ENCODE results near the gene TMEM52B. TPM values are rescaled to one million over a fixed set of nuclear protein-coding genes. Genes with fewer than 3 reads are reported as not detected.
A peak's percentile ranks its signal among the peaks of the same experiment; 100 is the strongest.

TMEM52B gene
- total and polyA plus RNA-seq, 2 experiments from 2014 or later, result not detected

- TF ChIP-seq ETS1 (IDR thresholded peaks at IDR 0.05), result no peak
- TF ChIP-seq CREB1 (CRISPR knock-in tag; IDR thresholded peaks at IDR 0.05; ENCODE audit: low read depth), result no peak
- no peak for TF ChIP-seq ZNF331 (CRISPR knock-in tag; IDR thresholded peaks at IDR 0.05; ENCODE audit: low read depth)
- TF ChIP-seq NANOG (IDR thresholded peaks at IDR 0.05; ENCODE audit: borderline replicate concordance), result no peak
These were observed 48.8 kb upstream of the TMEM52B start, which contains the start of gene CLEC7A (continued) for GRCh38 chr12:10130042-10130441.

- Histone ChIP-seq H3K4me1 (ENCODE audit: insufficient read depth) (peaks cover 45% of the 10 kb centered on the region), H3F3A (replicated peaks; ENCODE audit: low read depth) (no peaks in the 10 kb centered on the region), H3K4me2 (peak overlapping the region; percentile 41; the same call in 1 of the 2 replicates), H2AFZ (no peak overlapping the region), H3K36me3 (ENCODE audit: insufficient read depth) (no peaks in the 10 kb centered on the region), H3K79me2 (replicated peaks; ENCODE audit: insufficient read depth) (no peaks in the 10 kb centered on the region), H3K9me2 (ENCODE audit: insufficient read depth) (no peaks in the 10 kb centered on the region), H3K27me3 (ENCODE audit: insufficient read depth) (no peaks in the 10 kb centered on the region), H4K20me1 (replicated peaks; ENCODE audit: insufficient read depth) (no peaks in the 10 kb centered on the region), H3K27ac (ENCODE audit: low read depth) (peak overlapping the region; percentile 33; the same call in 1 of the 2 replicates), H3K4me3 (no peak overlapping the region)
- ATAC-seq, result peak; percentile 32; the same call in 1 of the 3 replicates
- Mint-ChIP-seq H3K27ac (peak overlapping the region; percentile 11; the same call in 1 of the 2 replicates), H3K27me3 (ENCODE audit: insufficient read depth, low read depth, poor library complexity) (peaks cover 2% of the 10 kb centered on the region), H3K9me3 (no peaks in the 10 kb centered on the region), H3K4me1 (peaks cover 42% of the 10 kb centered on the region), H3K4me3 (no peak overlapping the region), H3K36me3 (ENCODE audit: low read depth) (no peaks in the 10 kb centered on the region)
- TF ChIP-seq CTCF (conservative IDR thresholded peaks at IDR 0.05; ENCODE audit: low read depth in 2 of 2) (no peak), NANOG (IDR thresholded peaks at IDR 0.05; ENCODE audit: borderline replicate concordance) (no peak), ZNF114 (CRISPR knock-in tag; IDR thresholded peaks at IDR 0.05) (no peak)
- DNase-seq (ENCODE audit: low spot score), result no peak
These were observed 47.6 kb upstream of the TMEM52B start for GRCh38 chr12:10131111-10131690.

DNA sequence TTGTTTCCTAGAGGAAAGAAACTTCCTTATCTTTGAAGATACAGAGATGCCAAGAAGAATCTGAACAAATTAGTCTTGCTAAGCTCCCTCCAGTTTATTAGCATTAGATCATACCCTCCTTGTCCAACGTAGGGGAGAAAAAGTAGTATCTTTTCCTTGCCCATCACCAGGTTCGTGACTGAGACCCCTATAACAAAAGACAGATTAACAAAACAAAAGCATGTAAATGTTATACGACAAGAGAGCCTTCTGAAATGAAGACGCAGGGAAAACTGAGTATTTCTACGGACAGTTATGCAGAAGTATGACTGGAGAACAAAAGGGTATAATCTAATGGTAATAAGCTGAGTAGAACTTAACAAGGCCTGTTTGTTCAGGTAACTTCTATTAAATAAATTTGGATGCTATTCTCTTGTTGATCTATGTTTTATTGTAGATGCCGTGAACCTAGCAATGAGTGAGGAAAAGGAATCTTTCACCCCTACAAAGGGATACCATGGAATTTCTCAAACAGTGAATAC, 45.9 kb upstream of the TMEM52B start:
- Histone ChIP-seq H4K20me1 (replicated peaks; ENCODE audit: insufficient read depth) (no peaks in the 10 kb centered on the region), H2AFZ (no peak overlapping the region), H3F3A (replicated peaks; ENCODE audit: low read depth) (no peaks in the 10 kb centered on the region), H3K79me2 (replicated peaks; ENCODE audit: insufficient read depth) (no peaks in the 10 kb centered on the region), H3K27ac (ENCODE audit: low read depth) (0 out of 2 replicates have a peak overlapping the region, but pooled peaks have one; percentile 79), H3K27me3 (ENCODE audit: insufficient read depth) (no peaks in the 10 kb centered on the region), H3K9me2 (ENCODE audit: insufficient read depth) (no peaks in the 10 kb centered on the region), H3K4me3 (0 out of 2 replicates have a peak overlapping the region, but pooled peaks have one; percentile 1), H3K4me2 (peak overlapping the region; percentile 34), H3K36me3 (ENCODE audit: insufficient read depth) (no peaks in the 10 kb centered on the region), H3K4me1 (ENCODE audit: insufficient read depth) (peaks cover 45% of the 10 kb centered on the region)
- H3K36me3 Mint-ChIP-seq (ENCODE audit: low read depth), result no peaks in the 10 kb centered on the region
- H3K4me3 Mint-ChIP-seq, result no peak overlapping the region
- peak; percentile 50 for ATAC-seq
- peak; percentile 32 for DNase-seq (ENCODE audit: low spot score)
- H3K27me3 Mint-ChIP-seq (ENCODE audit: insufficient read depth, low read depth, poor library complexity), result peaks cover 2% of the 10 kb centered on the region
- H3K27ac Mint-ChIP-seq, result no peak overlapping the region; the same call in 1 of the 2 replicates
- no peaks in the 10 kb centered on the region; the same call in 2 of the 3 replicates for H3K9me3 Mint-ChIP-seq
- H3K4me1 Mint-ChIP-seq, result peaks cover 42% of the 10 kb centered on the region
- TF ChIP-seq EZH2 (IDR thresholded peaks at IDR 0.05; ENCODE audit: low read depth, unreplicated experiment) (no peak), STAT1 (IDR thresholded peaks at IDR 0.05; ENCODE audit: unreplicated experiment) (no peak), ZNF331 (CRISPR knock-in tag; IDR thresholded peaks at IDR 0.05; ENCODE audit: low read depth) (no peak), ZNF462 (CRISPR knock-in tag; IDR thresholded peaks at IDR 0.05) (no peak)

Measured in GM23338 (cell line).